ENCODE measurements around the gene HYI.

The HYI gene

DNA sequence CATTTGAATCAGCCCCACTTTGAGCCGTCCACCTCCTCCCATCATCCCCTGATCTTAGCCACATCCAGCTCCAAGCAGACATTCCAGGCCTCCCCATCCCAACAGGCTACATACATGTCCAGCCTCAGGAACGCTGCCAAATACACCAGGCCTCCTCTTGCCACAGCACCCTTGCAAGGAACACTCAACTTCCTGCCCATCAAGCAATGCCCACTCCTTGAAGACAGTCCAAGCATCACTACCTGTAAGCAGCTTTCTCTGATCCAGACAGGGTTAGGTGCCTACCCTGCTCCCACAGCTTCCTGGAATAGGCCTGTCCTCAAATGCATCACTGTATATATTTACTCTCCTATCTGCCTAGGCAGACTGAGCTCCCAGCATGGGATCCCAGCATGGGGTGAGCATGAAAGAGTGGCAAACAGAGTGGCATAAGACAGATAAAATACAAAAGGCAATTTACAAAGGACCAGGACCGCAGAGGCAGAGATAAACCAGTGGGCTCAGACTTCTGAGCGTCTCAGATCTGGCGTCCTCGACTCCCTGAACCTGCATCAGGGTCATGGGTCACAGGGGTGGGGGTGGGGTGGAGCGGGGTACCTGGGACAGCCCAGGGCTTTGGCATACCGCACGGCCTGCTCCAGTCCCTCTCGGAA, 816 bp downstream of the HYI start:
- no peak for FAIRE-seq
- TF ChIP-seq TAF1 (IDR thresholded peaks at IDR 0.05; ENCODE audit: low read depth, low read length) = no peak
- TF ChIP-seq POLR2A (IDR thresholded peaks at IDR 0.05; ENCODE audit: low read depth, low read length) = no peak
- TF ChIP-seq SPI1 (IDR thresholded peaks at IDR 0.05; ENCODE audit: low read depth, low read length) = no peak
- TF ChIP-seq POLR2AphosphoS5 (IDR thresholded peaks at IDR 0.05; ENCODE audit: low read depth, low read length) = no peak
- no peak for TF ChIP-seq POU2F2 (IDR thresholded peaks at IDR 0.05; ENCODE audit: low read depth, low read length)
- TF ChIP-seq PAX5 (IDR thresholded peaks at IDR 0.05; ENCODE audit: insufficient read depth, low read length, severe bottlenecking) = no peak
- DNase-seq (ENCODE audit: insufficient read length, low spot score) = no peak

DNA sequence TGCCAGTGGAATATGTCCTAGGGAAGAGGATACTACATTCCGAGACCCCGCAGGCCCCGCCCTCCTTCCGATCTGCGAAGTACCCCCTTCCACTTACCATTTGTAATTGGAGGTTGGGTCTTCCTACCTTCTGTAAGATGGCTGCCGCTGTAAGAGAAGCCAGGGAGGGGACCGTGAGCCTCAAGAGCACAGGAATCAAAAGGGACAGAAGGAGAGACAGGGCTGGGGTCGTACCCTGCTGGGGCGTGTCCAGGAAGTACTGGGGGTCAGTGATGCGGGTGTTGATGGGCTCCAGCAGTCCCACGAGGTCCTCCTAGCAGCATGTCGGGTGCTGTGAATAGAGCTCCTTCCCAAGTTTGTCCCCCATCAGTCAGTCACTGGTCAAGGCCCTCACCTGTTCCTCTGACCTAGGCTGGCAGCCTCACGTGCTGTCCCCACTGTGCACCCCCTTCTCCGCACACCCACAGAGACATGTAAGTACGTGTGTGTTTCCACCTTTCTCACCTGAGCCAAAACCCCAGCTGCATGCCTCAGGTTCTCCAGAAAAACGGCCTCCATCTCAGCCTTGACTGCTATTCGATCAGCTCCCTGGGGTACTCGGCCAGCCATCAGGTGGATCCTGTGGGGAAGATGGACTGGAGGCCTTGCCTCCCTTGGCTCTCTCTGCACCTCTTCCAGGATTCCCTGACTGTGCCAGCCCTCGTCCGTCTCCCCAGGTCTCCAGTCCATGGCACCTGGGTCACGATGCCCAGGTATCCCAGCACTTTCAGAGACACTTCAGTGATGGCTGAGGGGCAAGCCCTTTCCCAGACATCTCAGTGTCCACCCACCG, 1.8 kb downstream of the HYI start:
- TF ChIP-seq POU2F2 (IDR thresholded peaks at IDR 0.05; ENCODE audit: low read depth, low read length) = no peak
- DNase-seq (ENCODE audit: insufficient read length, low spot score) (no peak), FAIRE-seq (no peak)

DNA sequence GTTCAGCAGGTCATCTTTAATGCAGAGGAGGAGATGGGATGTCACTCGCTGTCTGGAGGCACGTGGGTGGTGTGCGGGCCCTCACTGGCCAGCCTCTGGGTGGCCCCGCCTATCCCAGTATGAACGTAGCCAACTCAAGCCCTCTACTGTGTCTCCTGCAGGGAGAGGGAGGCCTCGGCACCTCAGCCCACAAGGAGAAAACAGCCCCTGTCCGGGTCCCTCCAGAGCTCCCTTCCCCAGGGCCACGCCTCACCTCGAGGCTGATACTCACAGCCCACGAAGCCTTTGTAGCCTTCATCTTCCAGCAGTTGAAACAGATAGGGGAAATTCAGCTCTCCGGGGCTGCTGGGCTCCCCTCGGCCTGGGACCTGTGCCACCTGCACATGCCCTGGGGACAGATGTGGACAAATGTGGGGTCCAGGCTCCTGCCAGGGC, 2.6 kb downstream of the HYI start:
- TF ChIP-seq POLR2AphosphoS5 (IDR thresholded peaks at IDR 0.05; ENCODE audit: low read depth, low read length) (no peak), PAX5 (IDR thresholded peaks at IDR 0.05; ENCODE audit: insufficient read depth, low read length, severe bottlenecking) (no peak), TAF1 (IDR thresholded peaks at IDR 0.05; ENCODE audit: low read depth, low read length) (no peak), POLR2A (IDR thresholded peaks at IDR 0.05; ENCODE audit: low read depth, low read length) (no peak), SPI1 (IDR thresholded peaks at IDR 0.05; ENCODE audit: low read depth, low read length) (no peak), POU2F2 (IDR thresholded peaks at IDR 0.05; ENCODE audit: low read depth, low read length) (no peak)
- no peak for DNase-seq (ENCODE audit: insufficient read length, low spot score)
- FAIRE-seq = no peak

DNA sequence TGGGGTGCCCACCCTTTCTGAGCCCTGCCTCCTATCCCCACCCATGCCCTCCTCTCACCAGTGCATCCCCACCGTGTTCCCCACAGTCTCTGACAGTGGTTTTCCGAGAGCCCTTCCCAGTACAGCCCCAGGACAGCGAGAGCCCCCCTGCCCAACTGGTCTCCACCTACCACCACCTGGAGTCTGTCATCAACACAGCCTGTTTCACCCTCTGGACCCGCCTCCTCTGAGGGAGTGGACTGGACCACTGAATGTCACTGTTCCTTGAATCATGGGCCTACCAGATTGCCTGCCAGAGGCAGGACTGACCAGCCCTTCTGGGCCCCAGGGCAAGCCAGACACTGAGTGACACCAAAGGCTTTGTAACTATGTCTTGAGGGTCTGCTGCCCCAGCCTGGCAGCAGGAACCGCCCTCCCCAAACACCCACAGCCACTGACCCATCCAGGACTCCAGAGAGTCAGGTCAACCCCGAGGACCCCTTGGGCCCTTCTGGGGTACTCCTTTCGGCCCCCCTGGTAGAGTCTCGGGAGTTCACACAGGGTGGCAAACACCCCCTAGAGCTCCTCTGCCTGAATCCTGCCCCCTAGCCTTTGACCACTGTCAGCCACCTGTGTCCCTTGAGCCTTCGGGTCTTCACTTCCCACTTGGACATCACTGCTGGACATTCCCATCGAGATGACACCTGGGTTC, 3.3 kb downstream of the HYI start:
- FAIRE-seq = no peak
- TF ChIP-seq TAF1 (IDR thresholded peaks at IDR 0.05; ENCODE audit: low read depth, low read length) (no peak), POU2F2 (IDR thresholded peaks at IDR 0.05; ENCODE audit: low read depth, low read length) (no peak), POLR2AphosphoS5 (IDR thresholded peaks at IDR 0.05; ENCODE audit: low read depth, low read length) (no peak), SPI1 (IDR thresholded peaks at IDR 0.05; ENCODE audit: low read depth, low read length) (no peak), PAX5 (IDR thresholded peaks at IDR 0.05; ENCODE audit: insufficient read depth, low read length, severe bottlenecking) (no peak), POLR2A (IDR thresholded peaks at IDR 0.05; ENCODE audit: low read depth, low read length) (no peak)

DNA sequence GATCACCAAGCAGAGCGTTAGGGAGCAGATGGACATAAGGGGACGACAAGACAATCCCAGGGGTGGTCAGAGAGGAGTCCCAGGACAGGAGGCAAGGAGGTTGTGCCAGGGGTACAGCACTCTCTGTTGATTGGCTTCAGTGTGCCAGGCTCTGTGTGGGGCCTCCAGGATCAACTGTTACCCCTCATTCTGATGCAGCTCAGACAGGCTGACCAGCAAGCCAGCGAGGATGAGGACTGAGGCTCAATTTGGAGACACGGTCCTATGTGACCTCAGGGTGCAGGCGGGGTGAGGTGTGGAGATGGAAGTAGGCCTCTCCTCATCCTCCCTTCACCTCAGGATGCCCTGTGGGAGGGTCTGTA, 4.0 kb downstream of the HYI start:
- DNase-seq (ENCODE audit: insufficient read length, low spot score) (no peak), FAIRE-seq (no peak)
- TF ChIP-seq POU2F2 (IDR thresholded peaks at IDR 0.05; ENCODE audit: low read depth, low read length) (no peak), POLR2AphosphoS5 (IDR thresholded peaks at IDR 0.05; ENCODE audit: low read depth, low read length) (no peak), SPI1 (IDR thresholded peaks at IDR 0.05; ENCODE audit: low read depth, low read length) (no peak), TAF1 (IDR thresholded peaks at IDR 0.05; ENCODE audit: low read depth, low read length) (no peak), POLR2A (IDR thresholded peaks at IDR 0.05; ENCODE audit: low read depth, low read length) (no peak), PAX5 (IDR thresholded peaks at IDR 0.05; ENCODE audit: insufficient read depth, low read length, severe bottlenecking) (no peak)

More for the DNA sequence above, 3.3 kb downstream of the HYI start:
- DNase-seq (ENCODE audit: insufficient read length, low spot score) = no peak

DNA sequence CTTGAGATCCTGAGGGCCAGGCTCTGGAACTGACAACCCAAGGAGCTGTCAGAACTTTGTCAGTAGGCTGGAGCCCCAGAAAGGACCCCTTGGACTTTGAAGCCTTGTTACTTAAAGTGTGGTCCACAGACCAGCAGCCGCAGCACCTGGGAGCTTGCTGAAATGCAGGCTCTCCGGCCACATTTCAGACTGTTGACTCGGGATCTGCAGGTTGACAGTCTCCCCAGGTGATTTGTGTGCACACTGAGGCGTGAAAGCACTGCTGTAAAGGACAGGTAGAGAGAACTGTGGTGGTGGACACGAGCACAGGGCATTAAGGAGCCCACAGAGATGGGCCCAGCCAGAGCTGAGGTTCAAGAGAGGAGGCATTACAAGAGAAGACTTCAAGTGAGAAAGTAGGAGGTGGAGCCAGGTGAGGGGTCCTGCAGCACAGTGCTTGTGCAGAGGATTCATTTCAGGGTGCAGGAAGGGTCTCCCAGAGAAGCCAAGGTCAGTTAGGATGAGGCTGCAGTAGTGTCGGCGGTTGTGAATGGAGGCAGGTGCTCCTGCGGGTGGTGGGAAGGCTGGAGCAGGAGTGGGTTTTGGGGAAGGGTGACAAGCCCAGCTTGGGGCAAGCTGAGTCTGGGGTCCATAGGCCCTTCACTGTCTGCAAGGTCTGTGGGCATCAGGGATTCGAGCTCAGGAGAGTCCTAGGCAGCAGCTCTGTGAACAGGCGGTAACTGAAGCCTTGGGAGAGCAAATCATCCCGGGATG, 4.6 kb downstream of the HYI start:
- FAIRE-seq = no peak
- TF ChIP-seq POLR2A (IDR thresholded peaks at IDR 0.05; ENCODE audit: low read depth, low read length) (no peak), PAX5 (IDR thresholded peaks at IDR 0.05; ENCODE audit: insufficient read depth, low read length, severe bottlenecking) (no peak), TAF1 (IDR thresholded peaks at IDR 0.05; ENCODE audit: low read depth, low read length) (no peak), POU2F2 (IDR thresholded peaks at IDR 0.05; ENCODE audit: low read depth, low read length) (no peak), POLR2AphosphoS5 (IDR thresholded peaks at IDR 0.05; ENCODE audit: low read depth, low read length) (no peak), SPI1 (IDR thresholded peaks at IDR 0.05; ENCODE audit: low read depth, low read length) (no peak)
- DNase-seq (ENCODE audit: insufficient read length, low spot score) = no peak

DNA sequence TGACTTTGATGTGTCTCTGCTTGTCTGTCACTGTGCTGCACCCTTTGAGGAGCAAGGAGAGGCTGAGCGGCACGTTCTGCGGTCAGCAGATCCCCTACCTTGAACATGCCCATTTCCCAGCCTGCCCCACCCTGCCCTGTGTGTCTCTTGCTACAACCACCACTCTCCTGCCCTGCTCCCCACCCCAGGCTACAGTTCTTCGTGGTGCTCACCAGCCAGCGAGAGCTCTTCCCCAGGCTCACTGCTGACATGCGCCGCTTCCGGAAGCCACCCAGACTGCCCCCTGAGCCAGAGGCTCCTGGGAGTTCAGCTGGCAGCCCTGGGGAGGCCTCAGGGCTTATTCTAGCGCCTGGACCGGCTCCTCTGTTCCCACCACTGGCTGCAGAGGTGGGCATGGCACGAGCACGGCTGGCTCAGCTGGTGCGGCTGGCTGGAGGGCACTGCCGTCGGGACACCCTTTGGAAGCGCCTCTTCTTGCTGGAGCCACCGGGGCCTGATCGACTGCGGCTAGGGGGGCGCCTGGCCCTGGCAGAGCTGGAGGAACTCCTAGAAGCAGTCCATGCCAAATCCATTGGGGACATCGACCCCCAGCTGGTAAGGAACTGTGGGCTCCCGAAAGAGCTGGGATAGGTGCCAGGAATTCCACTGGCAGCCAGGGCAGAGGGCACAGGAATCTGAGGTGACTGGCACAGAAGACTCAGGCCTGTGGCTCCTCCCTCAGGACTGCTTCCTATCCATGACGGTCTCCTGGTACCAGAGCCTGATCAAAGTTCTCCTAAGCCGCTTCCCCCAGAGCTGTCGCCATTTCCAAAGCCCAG, 5.6 kb downstream of the HYI start:
- no peak for DNase-seq (ENCODE audit: insufficient read length, low spot score)
- FAIRE-seq = no peak

DNA sequence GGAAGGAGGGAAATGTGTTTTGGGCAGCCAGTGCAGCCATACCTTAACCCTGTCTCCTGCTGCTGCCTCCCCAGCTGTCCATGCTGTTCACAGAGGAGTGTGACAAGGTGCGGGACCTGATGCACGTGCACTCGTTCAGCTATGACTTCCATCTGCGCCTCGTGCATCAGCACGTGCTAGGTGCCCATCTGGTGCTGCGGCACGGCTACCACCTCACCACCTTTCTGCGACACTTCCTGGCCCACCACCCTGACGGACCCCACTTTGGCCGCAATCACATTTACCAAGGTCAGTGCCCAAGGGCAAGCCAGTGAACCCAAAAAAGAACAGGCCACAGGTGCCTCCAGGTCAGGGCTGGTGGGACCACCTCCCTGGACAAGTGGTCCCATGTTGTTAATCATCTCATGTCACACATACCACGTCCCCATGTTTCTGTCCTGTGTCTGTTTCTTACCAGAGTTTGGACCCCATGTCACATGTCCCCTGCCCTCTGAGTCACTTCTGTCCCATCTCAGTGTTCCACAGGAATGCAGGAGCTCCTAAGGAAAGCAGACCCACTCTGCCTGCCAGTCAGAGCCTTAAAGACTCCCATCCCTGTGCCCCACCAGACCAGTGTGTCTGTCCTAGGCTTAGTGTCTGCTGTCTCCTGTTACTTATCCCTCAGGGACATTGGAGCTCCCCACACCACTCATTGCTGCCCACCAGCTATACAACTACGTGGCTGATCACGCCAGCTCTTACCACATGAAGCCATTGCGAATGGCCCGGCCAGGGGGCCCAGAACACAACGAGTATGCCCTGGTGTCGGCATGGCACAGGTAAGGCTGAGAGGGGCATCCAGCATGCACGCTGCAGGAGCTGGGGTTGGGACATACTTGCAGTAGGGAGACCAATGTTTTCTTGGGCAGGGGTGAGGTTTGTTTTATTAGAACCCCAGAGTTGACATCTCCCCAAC, 6.6 kb downstream of the HYI start:
- FAIRE-seq = no peak

More for the DNA sequence above, 5.6 kb downstream of the HYI start:
- TF ChIP-seq POU2F2 (IDR thresholded peaks at IDR 0.05; ENCODE audit: low read depth, low read length) = no peak
- TF ChIP-seq SPI1 (IDR thresholded peaks at IDR 0.05; ENCODE audit: low read depth, low read length) = no peak
- TF ChIP-seq TAF1 (IDR thresholded peaks at IDR 0.05; ENCODE audit: low read depth, low read length) = no peak

More for the DNA sequence above, 6.6 kb downstream of the HYI start:
- TF ChIP-seq POLR2A (IDR thresholded peaks at IDR 0.05; ENCODE audit: low read depth, low read length) = no peak
- TF ChIP-seq POU2F2 (IDR thresholded peaks at IDR 0.05; ENCODE audit: low read depth, low read length) = no peak
- DNase-seq (ENCODE audit: insufficient read length, low spot score) = no peak

Data from GM12891 (cell line).